OCI-LY7 (cell line): Measurements from ENCODE around the gene LEPROT.

ENCODE experiments used
- CTCF ChIP-seq: fragments of 200-600 bp; sonication (generic); conservative IDR thresholded peaks from 2 replicates; pipeline ENCODE4 v1.5.1; 2014; ENCODE audit warnings: mild to moderate bottlenecking, antibody characterized with exemption, low read length, moderate library complexity, mixed read lengths
- EZH2phosphoT487 ChIP-seq: fragments of 200-600 bp; sonication (generic); IDR thresholded peaks from 2 replicates; pipeline ENCODE4 v1.6.1; 2018; ENCODE audit warnings: low read depth, borderline replicate concordance, mild to moderate bottlenecking, mixed run types, antibody characterized with exemption, low read length, moderate library complexity, mixed read lengths

- TF ChIP-seq CTCF (no peak), EZH2phosphoT487 (no peak)
Observed at GRCh38 chr1:65429078-65429477, 8.6 kb downstream of the LEPROT start.
